NCI-H2029 treated with DMSO at 0.1 percent for 48 hours (cell line): ENCODE results near the gene DPP7.
"Not testable (repeated sequence)": the region's sequence is repeated elsewhere in the genome, so short reads cannot be mapped to it uniquely, and the experiment has no call there.

Source experiments
- DNase-seq: peaks from one replicate; lab custom pipeline; 2025; lab: John Stamatoyannopoulos, UW

The DPP7 gene

DNA sequence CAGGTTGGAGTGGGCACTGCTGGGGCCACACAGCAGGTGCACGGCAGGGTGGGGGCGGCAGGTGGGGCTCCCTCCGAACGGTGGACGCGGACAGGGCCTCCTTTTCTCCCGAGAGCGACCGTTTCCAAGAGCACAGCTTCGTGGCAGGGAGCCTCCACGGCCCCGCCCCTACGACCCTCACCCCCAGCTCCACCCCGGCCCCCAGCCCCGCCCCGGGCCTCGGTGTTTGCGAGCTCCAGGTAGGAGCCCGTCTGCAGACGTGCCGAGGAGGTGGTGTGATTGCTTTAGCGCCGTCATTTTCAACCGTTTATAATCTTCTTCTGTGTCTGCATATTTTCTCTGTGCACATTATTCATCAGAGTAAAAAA, 33.2 kb upstream of the DPP7 start:
- no peak for DNase-seq

DNA sequence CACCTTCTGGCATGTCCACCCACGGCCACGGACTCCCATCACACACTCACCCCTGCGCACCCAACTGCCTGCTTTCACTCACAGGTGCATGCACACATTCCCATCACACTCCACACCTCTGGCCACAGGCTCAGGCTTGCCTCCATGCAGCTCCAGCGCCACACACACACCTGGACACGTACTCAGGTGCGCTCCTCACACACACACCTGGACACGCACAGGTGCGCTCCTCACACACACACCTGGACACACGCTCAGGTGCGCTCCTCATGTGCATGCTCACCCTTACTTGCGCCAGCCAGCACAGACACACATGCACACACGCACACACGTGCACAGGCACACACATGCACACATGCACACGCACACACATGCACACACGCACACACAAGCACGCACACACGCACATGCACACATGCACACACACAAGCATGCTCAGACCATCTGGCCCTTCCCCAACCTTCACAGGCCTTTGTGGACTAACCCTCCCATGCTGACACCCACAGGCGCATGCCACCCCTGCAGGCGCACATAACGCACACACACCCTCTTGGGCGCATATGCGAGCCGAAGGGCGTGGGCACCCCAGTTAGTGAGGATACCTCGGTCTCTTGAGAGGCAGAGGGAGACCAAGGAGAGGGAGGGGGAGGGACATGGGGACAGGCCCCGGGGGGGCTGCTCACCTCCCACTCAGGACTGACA, 32.7 kb upstream of the DPP7 start:
- no peak for DNase-seq

DNA sequence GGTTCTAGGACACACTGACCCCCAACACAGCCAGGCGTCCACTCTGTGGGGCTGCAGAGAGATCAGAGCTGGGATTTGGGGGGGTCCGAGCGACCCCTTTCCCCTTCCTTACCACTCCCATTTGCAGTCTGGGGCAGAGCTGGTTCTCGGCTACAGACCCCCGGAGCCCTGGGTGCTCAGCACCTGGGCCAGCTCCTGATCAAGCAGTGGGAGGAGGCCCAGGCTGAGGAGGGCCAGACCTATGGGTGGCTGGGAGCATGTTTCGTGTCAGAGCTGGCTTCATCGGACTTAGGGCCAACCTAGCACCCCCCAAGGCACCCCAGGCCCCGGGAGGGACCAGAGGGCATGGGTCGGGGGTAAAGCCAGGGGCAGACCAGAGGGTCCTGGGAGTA, 32.0 kb upstream of the DPP7 start:
- DNase-seq, result no peak

- DNase-seq, result no peak
Observed at GRCh38 chr9:137145731-137146526, 31.4 kb upstream of the DPP7 start.

DNA sequence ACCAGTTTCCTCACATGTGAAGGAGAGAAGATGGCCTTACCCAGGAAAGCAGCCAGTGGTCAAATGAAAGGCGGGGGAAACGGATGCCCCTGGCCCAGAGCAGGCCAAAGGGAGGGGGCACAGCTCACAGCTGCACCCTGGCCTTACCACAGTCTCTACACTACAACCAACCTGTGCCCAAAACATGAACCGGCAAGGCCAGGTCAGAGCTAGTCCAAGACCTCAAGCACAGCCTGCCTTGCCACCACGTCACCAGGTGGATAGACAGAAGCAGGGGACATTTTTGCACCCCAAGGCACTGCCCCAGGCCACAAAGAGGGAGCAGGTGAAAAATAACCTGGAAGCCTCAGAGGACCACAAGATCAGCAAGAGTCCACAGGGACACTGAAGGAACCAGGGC, 28.9 kb upstream of the DPP7 start:
- no peak for DNase-seq

- DNase-seq, result no peak
Observed at GRCh38 chr9:137141976-137142936, 27.7 kb upstream of the DPP7 start.

GRCh38 chr9:137141050-137141810, 26.7 kb upstream of the DPP7 start:
- DNase-seq, result no peak

DNA sequence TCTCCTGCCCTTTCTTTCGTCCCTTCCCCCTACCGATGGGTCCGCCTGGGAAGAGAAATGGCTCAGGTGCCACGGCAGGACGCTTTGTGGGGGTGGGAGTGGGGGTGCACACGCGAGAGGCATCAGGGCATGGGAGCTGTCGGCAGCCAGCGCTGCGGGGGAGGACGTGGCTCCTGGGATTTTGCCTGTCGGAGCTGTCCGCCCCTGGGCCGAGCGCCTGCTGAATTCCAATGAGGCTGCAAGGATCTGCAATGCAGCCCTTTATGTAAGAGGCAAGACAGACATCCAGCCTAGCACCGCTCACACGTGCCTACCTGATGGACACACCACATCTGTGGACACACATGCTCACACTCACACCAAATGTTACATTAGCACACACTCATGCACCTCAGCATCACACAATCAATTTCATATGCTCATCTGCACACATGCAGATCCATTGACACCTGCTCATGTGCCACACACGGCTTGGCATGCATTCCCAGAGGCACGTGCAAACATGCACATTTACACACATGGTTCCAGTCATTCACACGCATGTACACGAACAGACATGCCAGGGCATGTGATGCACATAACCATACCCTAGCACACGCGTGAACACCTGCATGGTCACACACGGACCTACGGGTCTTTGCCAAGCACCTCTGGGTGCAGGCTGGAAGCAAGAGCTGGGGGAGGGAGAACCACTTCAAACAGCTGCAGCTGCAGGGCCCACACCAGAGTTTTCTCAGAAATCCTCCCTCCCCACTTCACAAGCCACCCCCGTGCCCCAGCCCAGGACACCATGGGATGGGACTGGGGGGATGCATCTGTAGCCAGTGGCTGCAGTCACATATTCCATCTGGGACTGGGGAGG, 25.8 kb upstream of the DPP7 start:
- no peak for DNase-seq

DNA sequence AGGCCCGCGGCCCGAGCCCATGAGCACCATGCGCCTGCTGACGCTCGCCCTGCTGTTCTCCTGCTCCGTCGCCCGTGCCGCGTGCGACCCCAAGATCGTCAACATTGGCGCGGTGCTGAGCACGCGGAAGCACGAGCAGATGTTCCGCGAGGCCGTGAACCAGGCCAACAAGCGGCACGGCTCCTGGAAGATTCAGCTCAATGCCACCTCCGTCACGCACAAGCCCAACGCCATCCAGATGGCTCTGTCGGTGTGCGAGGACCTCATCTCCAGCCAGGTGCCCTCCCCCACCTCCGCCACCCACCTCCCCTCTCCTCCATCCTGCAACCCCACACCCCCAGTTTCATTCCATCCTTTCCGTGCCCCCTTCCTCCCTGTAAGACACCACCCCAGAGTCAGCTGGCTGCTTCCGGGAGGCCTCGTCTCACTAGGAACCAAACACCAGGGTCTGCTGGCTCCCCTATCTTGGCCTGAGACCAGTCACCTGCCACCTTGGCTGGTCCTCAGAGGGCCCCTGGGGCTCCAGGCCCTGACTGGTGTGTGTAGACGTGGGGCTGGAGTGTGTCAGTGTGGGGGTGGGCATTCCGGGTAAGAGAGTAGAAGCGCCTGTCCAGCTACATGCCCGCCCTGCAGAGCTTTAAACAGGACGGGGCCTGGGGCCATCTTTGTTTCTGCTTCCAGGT, 25.1 kb upstream of the DPP7 start:
- DNase-seq, result no peak

DNA sequence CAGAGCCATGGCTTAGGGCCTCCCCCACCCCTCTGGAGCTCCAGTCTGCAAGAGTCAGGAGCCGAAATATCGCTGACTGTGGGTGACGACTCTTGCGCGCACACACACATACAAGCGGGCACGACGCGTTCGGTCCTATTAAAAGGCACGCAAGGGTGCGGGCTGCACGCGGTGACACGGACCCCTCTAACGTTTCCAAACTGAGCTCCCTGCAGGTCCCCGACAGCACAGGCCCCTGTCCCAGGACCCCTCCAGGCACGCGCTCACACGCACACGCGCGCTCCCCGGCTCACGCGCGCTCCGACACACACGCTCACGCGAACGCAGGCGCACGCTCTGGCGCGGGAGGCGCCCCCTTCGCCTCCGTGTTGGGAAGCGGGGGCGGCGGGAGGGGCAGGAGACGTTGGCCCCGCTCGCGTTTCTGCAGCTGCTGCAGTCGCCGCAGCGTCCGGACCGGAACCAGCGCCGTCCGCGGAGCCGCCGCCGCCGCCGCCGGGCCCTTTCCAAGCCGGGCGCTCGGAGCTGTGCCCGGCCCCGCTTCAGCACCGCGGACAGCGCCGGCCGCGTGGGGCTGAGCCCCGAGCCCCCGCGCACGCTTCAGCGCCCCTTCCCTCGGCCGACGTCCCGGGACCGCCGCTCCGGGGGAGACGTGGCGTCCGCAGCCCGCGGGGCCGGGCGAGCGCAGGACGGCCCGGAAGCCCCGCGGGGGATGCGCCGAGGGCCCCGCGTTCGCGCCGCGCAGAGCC, 24.4 kb upstream of the DPP7 start, which contains the start of gene GRIN1:
TSS of gene GRIN1 (plus strand) at position 433 of the 746 bp plus-strand sequence. CDS start 333 bp downstream, outside the sequence.
- no peak for DNase-seq

DNA sequence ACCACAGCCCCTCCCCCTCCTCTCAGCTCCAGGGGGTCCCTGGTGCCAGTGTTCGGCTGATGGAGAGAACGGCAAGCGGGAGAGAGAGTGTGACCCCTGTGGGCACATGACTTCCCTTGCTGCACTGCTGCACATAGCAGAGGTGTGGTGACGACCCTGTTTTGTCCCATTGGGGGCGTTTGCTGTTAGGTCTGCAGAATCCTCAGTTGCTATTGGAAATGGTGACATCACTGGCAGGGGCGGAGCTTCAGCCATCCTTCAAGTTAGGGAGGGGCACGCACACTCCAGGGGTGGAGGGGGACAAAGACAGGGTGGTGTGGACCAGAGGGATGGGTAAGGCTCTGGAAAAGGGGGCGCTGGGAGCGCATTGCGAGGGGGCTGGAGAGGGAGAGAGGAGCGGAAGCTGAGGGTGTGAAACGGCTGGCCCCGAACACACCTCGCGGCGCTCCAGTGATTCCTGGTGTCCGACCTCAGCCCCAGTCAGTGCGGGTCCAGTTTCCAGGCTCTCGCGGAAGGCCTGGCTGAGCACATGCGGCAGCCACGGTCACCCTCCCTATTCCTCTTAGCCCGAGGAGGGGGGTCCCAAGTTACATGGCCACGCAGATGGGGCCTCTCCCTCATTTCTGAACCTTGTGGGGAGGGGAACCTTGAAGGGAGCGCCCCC, 23.7 kb upstream of the DPP7 start:
- no peak for DNase-seq

GRCh38 chr9:137136881-137137607, 22.5 kb upstream of the DPP7 start:
- DNase-seq, result no peak

DNA sequence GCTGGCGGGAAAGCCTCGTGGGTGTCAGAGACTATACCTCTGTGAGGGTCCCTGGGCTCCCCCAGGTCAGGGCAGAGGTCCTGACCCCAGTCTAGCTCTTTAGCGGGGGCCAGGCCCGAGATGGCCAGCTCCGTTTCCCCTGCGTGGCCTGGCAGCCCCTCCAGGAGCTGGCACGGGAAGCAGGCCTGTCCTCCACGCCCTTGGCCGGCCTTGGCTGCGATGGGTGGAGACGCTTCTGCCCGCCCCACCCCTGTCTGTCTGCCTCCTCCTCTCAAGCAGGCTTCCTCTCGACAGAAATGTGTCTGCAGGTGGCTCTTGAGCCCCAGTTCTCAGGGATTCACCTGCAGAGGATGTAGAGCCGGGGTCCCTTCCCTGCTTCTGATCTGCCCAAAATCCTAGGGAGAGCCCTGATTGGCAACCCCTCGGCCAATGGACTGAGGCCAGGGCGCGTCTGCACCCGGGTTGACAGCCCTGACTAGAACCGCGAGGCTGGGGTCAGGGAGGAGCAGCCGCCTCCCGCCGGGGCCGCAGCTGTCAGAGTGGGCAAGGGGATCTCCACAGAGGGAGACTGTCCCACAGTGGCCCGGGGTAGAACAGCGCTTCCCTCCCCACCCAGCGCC, 21.8 kb upstream of the DPP7 start:
- DNase-seq, result no peak

GRCh38 chr9:137135154-137135553, 20.6 kb upstream of the DPP7 start:
- not testable (repeated sequence) for DNase-seq

- no peak for DNase-seq
Observed at GRCh38 chr9:137134191-137134590, 19.7 kb upstream of the DPP7 start.

DNA sequence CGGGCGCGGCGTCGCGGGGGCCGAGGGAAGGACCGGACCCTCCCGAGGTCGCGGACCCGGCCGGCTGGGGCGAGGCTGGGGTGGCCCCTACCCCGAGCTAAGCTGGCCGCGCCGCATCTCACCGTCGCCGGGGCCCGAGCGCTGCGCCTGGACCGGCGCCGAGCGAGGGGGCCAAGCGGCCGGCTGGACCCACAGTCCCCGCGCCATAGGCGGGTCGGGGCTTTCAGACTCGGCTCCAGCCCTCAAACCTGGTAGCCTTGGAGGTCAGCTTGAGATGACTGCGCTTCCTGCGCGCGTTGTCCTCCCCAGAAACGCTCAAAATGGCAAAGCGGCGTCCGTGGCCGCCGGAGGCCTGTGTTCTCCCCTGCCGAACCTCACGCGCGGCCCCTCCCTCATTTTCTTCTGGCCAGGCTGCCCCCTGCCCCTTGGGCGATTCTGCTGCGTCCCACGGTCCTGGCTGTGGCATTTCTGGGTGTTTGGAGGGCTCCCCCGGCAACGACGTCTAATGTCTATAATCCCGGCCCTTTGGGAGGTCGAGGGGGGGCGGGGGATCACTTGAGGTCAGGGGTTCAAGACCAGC, 15.7 kb upstream of the DPP7 start:
- no peak for DNase-seq

- peak; percentile 54 for DNase-seq
Observed at GRCh38 chr9:137129456-137130175, 15.1 kb upstream of the DPP7 start.
